Fibroblast of villous mesenchyme (primary cell): ENCODE measurements around the gene TTLL8. TPM values are rescaled to one million over a fixed set of nuclear protein-coding genes. Genes with fewer than 3 reads are reported as not detected.

Experiments
- DNase-seq: peaks from one replicate; pipeline ENCODE4 v3.0.0-alpha.2; 2010; ENCODE audit warnings: low read depth
- H3K4me3 ChIP-seq: 2 replicates; pipeline ENCODE4 v1.5.1; 2011; ENCODE audit warnings: low read depth, mild to moderate bottlenecking, low read length
- total RNA-seq: library from RNA; depleted of rRNA; stranded (reverse); fragments of >200 nt; gene quantifications from 2 replicates; pipeline ENCODE4 v1.2.3, GENCODE V29; 2012
- TF ChIP-seq, protein P1 (sequence below): IDR thresholded peaks from 2 replicates; pipeline ENCODE4 v1.5.1; 2012; ENCODE audit warnings: low read depth, mild to moderate bottlenecking, low read length; ENCODE audit not compliant: insufficient read depth

The TTLL8 gene
- total RNA-seq, 1 donor: not detected

DNA sequence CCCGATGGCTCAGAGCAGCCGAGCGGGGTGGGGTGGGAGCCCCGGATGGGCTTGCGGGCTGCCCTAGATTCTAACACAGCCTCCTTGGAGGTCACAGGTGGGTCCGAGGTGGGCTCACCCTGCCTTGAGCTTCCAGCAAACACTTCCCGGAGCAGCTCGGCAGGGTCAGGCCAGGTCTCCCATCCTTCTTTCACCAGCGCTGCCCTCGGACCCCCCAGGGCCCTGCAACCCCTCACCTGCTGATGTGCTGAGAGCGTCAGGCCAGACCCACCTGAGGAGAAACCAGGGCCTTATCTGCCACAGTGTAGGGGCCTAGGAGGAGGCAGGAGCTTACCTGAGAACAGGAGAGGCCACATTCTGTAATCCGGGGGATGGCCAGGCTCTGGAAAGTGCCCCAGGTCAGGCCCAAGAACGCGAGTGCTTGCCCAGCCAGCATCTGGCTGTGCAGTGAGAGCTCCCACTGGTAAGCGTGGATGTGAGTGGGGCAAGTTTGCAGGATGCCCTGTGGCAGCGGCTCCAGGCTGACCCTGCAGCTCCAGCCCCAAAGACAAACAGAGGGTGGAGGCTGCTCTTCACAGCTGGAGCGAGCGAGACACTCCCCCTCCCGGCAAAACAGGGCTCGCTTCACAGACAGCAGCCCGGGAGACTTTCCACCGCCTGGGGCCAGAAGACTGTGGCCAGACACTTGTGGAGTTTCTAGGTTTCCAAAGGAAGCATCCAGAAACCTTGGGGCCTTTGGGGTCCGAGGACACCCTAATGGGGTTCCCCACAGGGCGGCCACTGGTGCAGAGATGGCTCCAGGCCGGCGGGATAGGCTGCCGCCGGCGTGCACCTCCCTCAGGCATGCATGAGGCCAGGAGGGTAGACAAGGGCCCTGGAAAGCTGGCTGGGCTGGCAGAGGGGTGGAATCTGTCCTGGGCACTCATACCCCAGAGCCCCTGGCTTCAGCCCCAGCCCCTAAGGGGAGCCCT is 45.6 kb downstream of the TTLL8 start, which contains the start of gene IL17REL:
Gene IL17REL (minus strand): TSS at position 555 of the 971 bp plus-strand sequence. CDS start 119 bp downstream, at position 436.
- TF ChIP-seq, protein P1, sequence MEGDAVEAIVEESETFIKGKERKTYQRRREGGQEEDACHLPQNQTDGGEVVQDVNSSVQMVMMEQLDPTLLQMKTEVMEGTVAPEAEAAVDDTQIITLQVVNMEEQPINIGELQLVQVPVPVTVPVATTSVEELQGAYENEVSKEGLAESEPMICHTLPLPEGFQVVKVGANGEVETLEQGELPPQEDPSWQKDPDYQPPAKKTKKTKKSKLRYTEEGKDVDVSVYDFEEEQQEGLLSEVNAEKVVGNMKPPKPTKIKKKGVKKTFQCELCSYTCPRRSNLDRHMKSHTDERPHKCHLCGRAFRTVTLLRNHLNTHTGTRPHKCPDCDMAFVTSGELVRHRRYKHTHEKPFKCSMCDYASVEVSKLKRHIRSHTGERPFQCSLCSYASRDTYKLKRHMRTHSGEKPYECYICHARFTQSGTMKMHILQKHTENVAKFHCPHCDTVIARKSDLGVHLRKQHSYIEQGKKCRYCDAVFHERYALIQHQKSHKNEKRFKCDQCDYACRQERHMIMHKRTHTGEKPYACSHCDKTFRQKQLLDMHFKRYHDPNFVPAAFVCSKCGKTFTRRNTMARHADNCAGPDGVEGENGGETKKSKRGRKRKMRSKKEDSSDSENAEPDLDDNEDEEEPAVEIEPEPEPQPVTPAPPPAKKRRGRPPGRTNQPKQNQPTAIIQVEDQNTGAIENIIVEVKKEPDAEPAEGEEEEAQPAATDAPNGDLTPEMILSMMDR: peak; percentile 33
- no peak within 1 kb of the TSS for H3K4me3 ChIP-seq
- DNase-seq: peak; percentile 38

DNA sequence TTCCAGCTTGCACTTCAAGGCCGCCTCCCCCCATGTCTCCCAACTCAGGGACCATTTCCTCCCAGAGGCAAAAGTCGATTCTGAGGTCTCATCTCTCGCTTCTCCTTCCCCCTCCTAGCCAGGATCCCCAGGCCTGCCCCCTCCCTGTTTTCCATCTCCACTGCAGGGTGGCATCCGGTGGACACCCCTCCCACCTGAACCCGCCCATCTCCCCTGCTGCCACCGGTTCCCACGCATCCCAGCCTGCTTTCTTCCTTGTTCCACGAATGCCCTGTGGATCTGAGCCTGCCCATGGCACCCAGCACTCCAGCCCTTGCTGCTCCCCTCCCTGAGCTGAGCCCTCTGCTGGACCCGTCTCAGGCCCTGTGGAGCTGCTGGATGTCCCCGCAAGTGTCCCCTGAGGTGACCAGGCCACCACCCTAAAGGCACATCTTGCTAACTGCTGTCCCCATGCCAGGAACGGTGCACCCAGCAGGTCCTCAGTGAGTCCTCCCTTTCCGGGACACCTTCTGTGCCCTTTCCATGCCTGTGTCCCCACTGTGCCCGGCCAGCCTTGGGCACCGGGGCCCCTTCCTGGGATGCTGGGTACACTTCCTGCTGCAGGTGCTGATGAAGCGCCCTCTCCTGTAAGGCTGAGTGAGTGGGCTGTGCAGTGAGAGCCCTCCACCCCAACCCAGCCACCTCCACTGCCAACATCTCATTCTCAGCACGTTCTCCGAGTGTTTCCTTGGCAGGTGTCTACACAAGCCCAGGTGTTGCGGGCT is 46.5 kb downstream of the TTLL8 start:
- no peak overlapping the region for H3K4me3 ChIP-seq
- DNase-seq: no peak
- TF ChIP-seq, protein P1: no peak

DNA sequence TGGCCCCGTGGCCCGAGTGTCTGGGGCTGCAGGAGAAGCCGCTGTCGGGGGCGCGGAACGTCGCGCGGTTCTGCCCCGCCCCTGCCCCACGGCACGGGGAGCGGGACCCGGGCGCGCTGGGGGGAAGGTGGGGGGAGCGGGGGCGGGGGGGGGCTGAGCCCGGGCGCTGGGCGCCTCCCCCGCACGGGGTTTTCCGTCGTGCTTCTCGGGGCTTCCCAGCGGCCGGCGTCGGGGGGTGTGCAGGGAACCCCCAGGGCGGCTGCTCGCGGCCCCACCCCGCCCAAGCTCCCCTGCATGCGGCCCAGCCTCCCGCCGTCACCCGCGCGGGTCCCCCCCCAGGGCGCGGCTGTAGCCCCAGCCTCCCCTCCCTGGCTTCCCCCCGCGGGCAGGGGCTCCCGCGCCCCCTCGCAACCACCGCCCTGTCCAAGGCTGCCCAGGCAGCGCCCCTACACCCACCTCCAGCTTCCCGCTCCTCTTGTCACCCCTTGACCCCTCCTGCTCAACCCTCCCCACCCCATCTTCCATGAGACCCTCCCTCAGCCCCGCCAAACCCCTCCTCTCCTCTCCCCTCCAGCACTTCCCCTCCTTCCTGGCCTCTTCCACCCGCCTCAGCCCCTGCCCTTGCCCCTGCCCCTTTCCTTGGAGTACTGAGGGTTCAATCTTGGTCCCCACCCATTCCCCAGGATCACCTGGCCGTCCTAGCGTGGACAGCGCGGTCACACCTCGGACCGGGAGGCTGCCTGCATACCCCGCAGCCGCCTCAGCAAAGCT is 47.2 kb downstream of the TTLL8 start:
- DNase-seq: no peak
- TF ChIP-seq, protein P1: no peak
- no peak overlapping the region for H3K4me3 ChIP-seq

DNA sequence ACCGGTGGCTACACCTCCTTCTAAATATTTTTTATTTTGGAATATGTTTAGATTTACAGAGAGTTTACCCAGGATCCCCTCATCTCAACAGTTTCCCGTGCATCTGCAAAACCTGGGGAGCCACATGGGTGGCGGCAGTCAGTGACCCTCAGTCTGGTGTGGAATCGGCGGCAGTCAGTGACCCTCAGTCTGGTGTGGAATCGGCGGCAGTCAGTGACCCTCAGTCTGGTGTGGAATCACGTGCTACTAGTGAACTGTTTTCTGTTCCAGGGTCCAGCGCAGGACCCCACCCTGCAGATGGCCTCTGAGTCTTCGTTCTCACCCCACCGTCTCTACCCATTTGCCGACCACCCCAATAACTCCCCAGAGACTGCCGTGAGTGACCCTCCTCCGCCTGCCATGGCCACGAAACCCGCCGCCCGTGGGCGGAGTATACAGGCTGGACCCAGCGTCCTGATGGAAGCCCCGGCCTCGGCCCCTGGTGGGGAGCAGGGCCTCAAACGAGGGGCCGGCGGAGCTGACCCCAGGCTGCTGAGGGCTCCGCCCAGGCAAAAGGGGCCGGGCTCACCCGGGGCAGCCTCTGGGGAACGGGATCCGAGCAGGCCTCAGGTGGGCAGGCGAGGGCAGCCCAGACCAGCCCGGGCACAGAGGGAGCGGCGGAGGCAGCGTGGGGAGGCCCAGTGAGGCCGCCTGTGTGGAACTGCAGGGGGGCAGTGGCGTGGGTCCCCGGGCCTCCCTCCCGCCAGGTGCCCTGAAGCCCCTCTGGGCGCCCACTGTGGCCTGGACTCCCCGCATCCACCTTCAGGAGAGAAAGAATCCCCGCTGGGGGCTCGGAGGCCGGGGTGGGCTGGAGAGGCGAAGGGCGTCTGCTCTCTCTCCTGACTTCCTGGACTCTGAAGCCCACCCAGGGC is 48.1 kb downstream of the TTLL8 start:
- TF ChIP-seq, protein P1: no peak
- no peak overlapping the region for H3K4me3 ChIP-seq
- DNase-seq: no peak

DNA sequence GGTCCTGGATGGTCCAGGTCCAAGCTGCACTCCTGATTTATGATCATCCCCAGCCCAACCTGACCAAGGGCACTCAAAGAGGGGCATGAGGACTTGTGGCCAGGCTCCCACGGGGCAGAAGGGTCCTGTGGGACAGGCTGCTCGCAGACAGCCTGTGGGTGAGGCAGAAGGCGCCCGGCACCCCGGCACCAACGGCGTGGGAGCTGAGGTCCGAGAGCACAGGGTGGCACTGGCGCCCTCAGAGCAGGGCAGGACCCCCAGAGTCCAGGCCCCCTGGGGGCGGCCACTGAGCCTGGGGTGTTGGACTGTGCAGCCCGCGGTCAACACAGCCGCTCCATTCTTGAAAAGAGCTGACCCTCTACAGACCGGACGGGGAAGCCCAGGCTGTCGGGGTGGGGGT is 48.8 kb downstream of the TTLL8 start:
- no peak overlapping the region for H3K4me3 ChIP-seq
- DNase-seq: no peak
- TF ChIP-seq, protein P1: no peak
